HepG2 (cell line): ENCODE results near the gene IL22RA1.
A peak's percentile ranks its signal among the peaks of the same experiment; 100 is the strongest.

Experiments used
- CTCF ChIP-seq: sonication (generic); formaldehyde crosslinking; IDR thresholded peaks from 2 replicates; pipeline ENCODE4 v1.5.0; 2020; ENCODE audit warnings: mild to moderate bottlenecking, missing genetic modification reagents, moderate library complexity
- FIP1L1 ChIP-seq: fragments of 200-400 bp; formaldehyde crosslinking; IDR thresholded peaks from 2 replicates; pipeline ENCODE4 v1.6.1; 2018; ENCODE audit warnings: low read depth, mild to moderate bottlenecking, low read length, moderate library complexity, borderline replicate concordance; ENCODE audit not compliant: insufficient read depth
- GRHL1 ChIP-seq: sonication (generic); formaldehyde crosslinking; conservative IDR thresholded peaks from 2 replicates; pipeline ENCODE4 v1.8.0; 2022; ENCODE audit warnings: missing genetic modification reagents
- MAX ChIP-seq: IDR thresholded peaks from 2 replicates; pipeline ENCODE4 v1.6.1; 2012; ENCODE audit warnings: inconsistent platforms
- NFIC ChIP-seq: IDR thresholded peaks from 2 replicates; pipeline ENCODE4 v1.6.1; 2012; ENCODE audit warnings: mild to moderate bottlenecking, low read length, inconsistent platforms
- POLR2A ChIP-seq, 2 experiments: IDR thresholded peaks; 2 replicates each; pipeline ENCODE4 v1.6.1; 2011; ENCODE audit warnings: low read depth in 2 of 2, low read length in 2 of 2, mild to moderate bottlenecking in 1 of 2, moderate library complexity in 1 of 2; ENCODE audit not compliant: insufficient read depth in 1 of 2
- TCF12 ChIP-seq, 2 experiments: fragments of 450-650 bp in 1 of 2; sonication (generic) in 1 of 2; formaldehyde crosslinking in 1 of 2; IDR thresholded peaks; 2 replicates each; pipeline versions ENCODE4 v1.6.1 to v1.8.0; 2017 to 2022; ENCODE audit warnings: antibody characterized with exemption in 1 of 2, mild to moderate bottlenecking in 1 of 2, missing genetic modification reagents in 1 of 2, moderate library complexity in 1 of 2
- USF2 ChIP-seq, 2 experiments: sonication (generic) in 1 of 2; formaldehyde crosslinking in 1 of 2; IDR thresholded peaks; 2 replicates each; pipeline versions ENCODE4 v1.5.1 to v1.6.1; 2011 to 2020; ENCODE audit warnings: borderline replicate concordance in 1 of 2, low read depth in 1 of 2, low read length in 1 of 2, mild to moderate bottlenecking in 1 of 2, missing genetic modification reagents in 1 of 2, moderate library complexity in 1 of 2
- ZBTB10 ChIP-seq: sonication (generic); formaldehyde crosslinking; IDR thresholded peaks from 2 replicates; pipeline ENCODE4 v1.4.0; 2020; ENCODE audit warnings: missing genetic modification reagents, borderline replicate concordance
- ZBTB33 ChIP-seq: sonication (generic); formaldehyde crosslinking; IDR thresholded peaks from 2 replicates; pipeline ENCODE4 v1.4.0; 2020; ENCODE audit warnings: missing genetic modification reagents
- ZNF138 ChIP-seq: sonication (generic); formaldehyde crosslinking; IDR thresholded peaks from 2 replicates; pipeline ENCODE4 v1.5.0; 2020; ENCODE audit warnings: mild to moderate bottlenecking, low read depth, missing genetic modification reagents
- ZNF253 ChIP-seq: sonication (generic); formaldehyde crosslinking; IDR thresholded peaks from 2 replicates; pipeline ENCODE4 v1.8.0; 2022; ENCODE audit warnings: mild to moderate bottlenecking, missing genetic modification reagents, borderline replicate concordance
- ZNF333 ChIP-seq: sonication (generic); formaldehyde crosslinking; IDR thresholded peaks from 2 replicates; pipeline ENCODE4 v1.4.0; 2020; ENCODE audit warnings: mild to moderate bottlenecking, missing genetic modification reagents, borderline replicate concordance
- ZNF616 ChIP-seq: sonication (generic); formaldehyde crosslinking; IDR thresholded peaks from 2 replicates; pipeline ENCODE4 v1.5.0; 2020; ENCODE audit warnings: low read depth, mild to moderate bottlenecking, missing genetic modification reagents

GRCh38 chr1:24108334-24109165 lies 34.4 kb downstream of the IL22RA1 start:
- TF ChIP-seq CTCF (CRISPR knock-in tag) (peak; percentile 10; the same call in 1 of the 2 replicates), GRHL1 (CRISPR knock-in tag) (no peak), USF2 (IDR thresholded peaks at IDR 0.05; ENCODE audit: low read depth, low read length) (no peak), USF2 (CRISPR knock-in tag; IDR thresholded peaks at IDR 0.05; ENCODE audit: borderline replicate concordance) (no peak), MAX (peak; percentile 49; the same call in 1 of the 2 replicates), FIP1L1 (no peak), ZBTB33 (CRISPR knock-in tag) (0 out of 2 replicates have a peak, but pooled peaks have one; percentile 25), ZNF616 (CRISPR knock-in tag) (no peak; the same call in 1 of the 2 replicates), ZNF333 (no peak), ZNF138 (CRISPR knock-in tag) (peak; percentile 31; the same call in 1 of the 2 replicates), ZNF253 (CRISPR knock-in tag) (no peak), NFIC (no peak), POLR2A (IDR thresholded peaks at IDR 0.05; ENCODE audit: insufficient read depth in 1 of 2, low read depth in 2 of 2, low read length in 2 of 2) (no peak; a peak in 1 of 4 replicates), TCF12 (IDR thresholded peaks at IDR 0.05) (no peak), TCF12 (CRISPR knock-in tag; IDR thresholded peaks at IDR 0.05) (no peak), ZBTB10 (peak; percentile 98)
